WTC11 (cell line): ENCODE results near the gene TCAP. TPM values are rescaled to one million over a fixed set of nuclear protein-coding genes. Genes with fewer than 3 reads are reported as not detected.
A peak's percentile ranks its signal among the peaks of the same experiment; 100 is the strongest.

Experiments
- ATAC-seq: fragments of 200-7000 bp; cut with Tn5 transposase; 2 replicates; pipeline ENCODE4 v1.10.0; 2021; ENCODE audit warnings: mild to moderate bottlenecking, moderate library complexity
- CTCF ChIA-PET: fragments of 300-600 bp; sonication (Branson Sonifier 250); formaldehyde crosslinking; loops from one replicate; lab custom pipeline; 2021; ENCODE audit warnings: antibody characterized with exemption; lab: Charles Lee
- POLR2A ChIA-PET: fragments of 350-600 bp; sonication (Branson Sonifier 250); formaldehyde crosslinking; loops from one replicate; lab custom pipeline; 2021; ENCODE audit warnings: antibody characterized with exemption; lab: Charles Lee
- DNase-seq: peaks from one replicate; pipeline ENCODE4 v3.0.0; 2021; ENCODE audit warnings: low spot score
- H3K27ac Mint-ChIP-seq: 2 replicates; pipeline ENCODE4 v1.8.0; 2021; ENCODE audit warnings: mixed read lengths
- H3K27me3 Mint-ChIP-seq: 2 replicates; pipeline ENCODE4 v1.8.0; 2021; ENCODE audit warnings: low read depth, mild to moderate bottlenecking, moderate library complexity, mixed read lengths
- H3K36me3 Mint-ChIP-seq: 2 replicates; pipeline ENCODE4 v1.8.0; 2021; ENCODE audit warnings: mixed read lengths
- H3K4me1 Mint-ChIP-seq: 2 replicates; pipeline ENCODE4 v1.8.0; 2022; ENCODE audit warnings: mixed read lengths
- H3K4me3 Mint-ChIP-seq: 2 replicates; pipeline ENCODE4 v1.8.0; 2021; ENCODE audit warnings: mild to moderate bottlenecking, moderate library complexity, mixed read lengths
- H3K9me3 Mint-ChIP-seq: 2 replicates; pipeline ENCODE4 v1.8.0; 2021; ENCODE audit warnings: mixed read lengths
- CREB1 ChIP-seq: sonication (generic); formaldehyde crosslinking; IDR thresholded peaks from 2 replicates; pipeline ENCODE4 v1.8.0; 2023; ENCODE audit warnings: mild to moderate bottlenecking, missing genetic modification reagents
- OVOL2 ChIP-seq: fragments of 250-450 bp; sonication (Bioruptor Pico); IDR thresholded peaks from 2 replicates; pipeline ENCODE4 v1.9.0; 2021; ENCODE audit warnings: mild to moderate bottlenecking, borderline replicate concordance
- PRRX2 ChIP-seq: fragments of 250-450 bp; sonication (Bioruptor Pico); IDR thresholded peaks from 2 replicates; pipeline ENCODE4 v1.8.0; 2021; ENCODE audit warnings: mild to moderate bottlenecking
- RELA ChIP-seq: sonication (generic); formaldehyde crosslinking; IDR thresholded peaks from 2 replicates; pipeline ENCODE4 v1.8.1; 2022; ENCODE audit warnings: missing genetic modification reagents, mild to moderate bottlenecking, borderline replicate concordance
- SOX15 ChIP-seq: fragments of 250-450 bp; sonication (Bioruptor Pico); IDR thresholded peaks from 2 replicates; pipeline ENCODE4 v1.9.0; 2021; ENCODE audit warnings: mild to moderate bottlenecking
- SP1 ChIP-seq: sonication (generic); formaldehyde crosslinking; conservative IDR thresholded peaks from 2 replicates; pipeline ENCODE4 v1.8.1; 2022; ENCODE audit warnings: missing genetic modification reagents
- TEAD1 ChIP-seq: sonication (generic); formaldehyde crosslinking; IDR thresholded peaks from 2 replicates; pipeline ENCODE4 v1.8.0; 2022; ENCODE audit warnings: mild to moderate bottlenecking, missing genetic modification reagents
- ZNF121 ChIP-seq: sonication (generic); formaldehyde crosslinking; IDR thresholded peaks from 2 replicates; pipeline ENCODE4 v1.8.0; 2023; ENCODE audit warnings: missing genetic modification reagents
- ZNF396 ChIP-seq: fragments of 250-450 bp; sonication (Bioruptor Pico); IDR thresholded peaks from 2 replicates; pipeline ENCODE4 v1.8.0; 2021; ENCODE audit warnings: mild to moderate bottlenecking, moderate library complexity, borderline replicate concordance
- ZNF423 ChIP-seq: fragments of 250-450 bp; sonication (Bioruptor Pico); IDR thresholded peaks from 2 replicates; pipeline ENCODE4 v2.1.2; 2022; ENCODE audit warnings: mild to moderate bottlenecking, moderate library complexity
- total RNA-seq: library from RNA; stranded (reverse); gene quantifications from 3 replicates; pipeline ENCODE4 v1.2.3, GENCODE V29; 2021
- TF ChIP-seq, protein P1 (sequence below): sonication (generic); formaldehyde crosslinking; IDR thresholded peaks from 2 replicates; pipeline ENCODE4 v1.8.1; 2022; ENCODE audit warnings: mild to moderate bottlenecking, missing genetic modification reagents, moderate library complexity, borderline replicate concordance
- TF ChIP-seq, protein P2 (sequence below): sonication (generic); formaldehyde crosslinking; IDR thresholded peaks from 2 replicates; pipeline ENCODE4 v1.8.0; 2022; ENCODE audit warnings: mild to moderate bottlenecking, missing genetic modification reagents
- TF ChIP-seq, protein P3 (sequence below): sonication (generic); formaldehyde crosslinking; IDR thresholded peaks from 2 replicates; pipeline ENCODE4 v1.8.0; 2022; ENCODE audit warnings: missing genetic modification reagents
- TF ChIP-seq, protein P4 (sequence below): sonication (generic); formaldehyde crosslinking; IDR thresholded peaks from 2 replicates; pipeline ENCODE4 v1.8.1; 2022; ENCODE audit warnings: missing genetic modification reagents, borderline replicate concordance
- TF ChIP-seq, protein P5 (sequence below): sonication (generic); formaldehyde crosslinking; IDR thresholded peaks from 2 replicates; pipeline ENCODE4 v1.8.1; 2022; ENCODE audit warnings: mild to moderate bottlenecking, moderate library complexity, missing genetic modification reagents

The TCAP gene
- total RNA-seq, 1 experiment from 2014 or later, result 2.9 TPM

DNA sequence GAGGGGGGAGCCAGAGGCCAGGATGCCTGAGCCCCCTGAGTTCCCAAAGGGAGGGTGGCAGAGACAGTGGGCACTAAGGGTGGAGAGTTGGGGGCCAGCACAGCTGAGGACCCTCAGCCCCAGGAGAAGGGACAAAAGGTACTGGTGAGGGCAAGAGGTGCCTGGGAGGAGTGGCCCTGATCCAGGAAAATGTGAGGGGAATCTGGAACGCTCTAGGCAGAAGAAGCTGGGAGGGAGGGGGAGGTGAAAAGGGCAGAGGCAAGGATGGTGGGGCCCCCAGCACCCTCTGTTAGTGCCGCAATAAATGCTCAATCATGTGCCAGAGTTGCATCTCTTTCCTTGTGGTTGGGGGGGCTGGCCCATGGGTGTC, 1.1 kb downstream of the TCAP start (continued):
- TF ChIP-seq, protein P1, sequence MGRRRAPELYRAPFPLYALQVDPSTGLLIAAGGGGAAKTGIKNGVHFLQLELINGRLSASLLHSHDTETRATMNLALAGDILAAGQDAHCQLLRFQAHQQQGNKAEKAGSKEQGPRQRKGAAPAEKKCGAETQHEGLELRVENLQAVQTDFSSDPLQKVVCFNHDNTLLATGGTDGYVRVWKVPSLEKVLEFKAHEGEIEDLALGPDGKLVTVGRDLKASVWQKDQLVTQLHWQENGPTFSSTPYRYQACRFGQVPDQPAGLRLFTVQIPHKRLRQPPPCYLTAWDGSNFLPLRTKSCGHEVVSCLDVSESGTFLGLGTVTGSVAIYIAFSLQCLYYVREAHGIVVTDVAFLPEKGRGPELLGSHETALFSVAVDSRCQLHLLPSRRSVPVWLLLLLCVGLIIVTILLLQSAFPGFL (CRISPR knock-in tag), result no peak

DNA sequence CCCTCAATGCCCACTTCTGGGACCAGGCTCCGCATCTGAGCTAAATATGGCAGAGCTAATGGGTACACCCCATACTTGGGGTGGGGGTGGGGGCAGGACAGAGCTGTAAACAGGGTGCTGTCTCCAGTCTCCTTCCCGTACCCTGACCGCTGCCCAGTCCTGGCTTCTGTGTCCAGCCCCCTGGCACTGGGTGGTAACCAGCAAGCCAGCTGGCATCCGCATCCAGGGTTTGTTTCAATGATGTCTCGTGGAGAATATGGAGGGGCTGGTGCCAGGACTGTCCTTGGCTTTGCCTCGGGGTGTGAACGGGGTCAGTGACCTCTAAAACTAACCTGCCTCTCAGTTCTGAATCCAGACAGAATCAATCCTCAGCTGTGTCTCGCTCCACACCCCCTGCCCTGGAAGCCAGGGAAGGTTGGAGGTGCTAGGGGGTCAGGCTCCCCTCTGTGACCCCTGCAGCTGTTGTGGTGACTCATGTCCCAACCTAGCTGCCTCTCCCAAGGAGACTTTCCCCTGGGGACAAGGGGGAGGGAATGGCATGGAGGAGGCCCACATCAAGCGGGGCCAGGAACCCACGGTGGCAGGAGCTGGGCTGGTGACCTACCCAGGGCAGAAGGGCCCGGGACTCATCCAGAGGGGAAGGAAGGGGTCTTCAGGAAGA, 1.6 kb downstream of the TCAP start:
- ATAC-seq (no peak), DNase-seq (no peak)
- CTCF ChIA-PET, result interaction anchor here (0.7 to 18.0 kb wide), 14 partner anchors 12 to 119 kb away, joined by 3 to 876 read pairs (median 4); partner anchors contain the start of genes ERBB2, MIEN1 and PPP1R1B
- POLR2A ChIA-PET, result interaction anchor here (0.7 to 1.1 kb wide), 3 partner anchors 14 to 29 kb away, joined by 3 to 4 read pairs (median 3); no protein-coding TSS in a partner anchor
- Mint-ChIP-seq H3K36me3 (no peaks in the 10 kb centered on the region), H3K9me3 (no peaks in the 10 kb centered on the region), H3K27ac (no peak overlapping the region), H3K4me3 (peak overlapping the region; percentile 71), H3K4me1 (peaks cover 51% of the 10 kb centered on the region), H3K27me3 (peaks cover 44% of the 10 kb centered on the region)
- TF ChIP-seq ZNF121 (CRISPR knock-in tag) (no peak), TEAD1 (CRISPR knock-in tag) (no peak), ZNF423 (CRISPR knock-in tag) (0 out of 2 replicates have a peak, but pooled peaks have one; percentile 19), ZNF396 (CRISPR knock-in tag) (no peak)

DNA sequence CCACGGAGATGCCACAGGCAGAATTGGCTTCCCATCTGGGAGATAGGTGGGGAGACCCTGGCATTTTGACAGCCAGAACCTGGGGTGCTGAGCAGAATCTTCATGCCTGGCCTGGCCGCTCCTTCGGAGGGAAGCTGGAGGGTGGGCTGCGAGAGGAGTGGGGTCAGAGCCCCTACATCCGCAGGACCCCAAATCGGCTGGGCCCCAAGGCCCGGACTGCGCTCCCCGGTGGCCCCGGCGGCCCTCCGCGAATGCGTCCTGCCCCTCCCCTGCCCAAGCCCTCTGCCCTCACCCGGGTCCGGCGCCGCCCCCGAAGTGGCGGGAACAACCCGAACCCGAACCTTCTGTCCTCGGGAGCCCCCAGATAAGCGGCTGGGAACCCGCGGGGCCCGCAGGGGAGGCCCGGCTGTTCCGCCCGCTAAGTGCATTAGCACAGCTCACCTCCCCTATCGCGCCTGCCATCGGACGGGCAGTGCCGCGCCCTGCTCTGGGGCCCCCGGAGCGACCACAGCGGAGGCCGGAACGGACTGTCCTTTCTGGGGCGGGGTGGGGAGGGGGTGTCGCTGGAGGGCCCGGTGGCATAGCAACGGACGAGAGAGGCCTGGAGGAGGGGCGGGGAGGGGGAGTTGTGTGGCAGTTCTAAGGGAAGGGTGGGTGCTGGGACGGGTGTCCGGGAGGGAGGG, 2.3 kb downstream of the TCAP start:
- Mint-ChIP-seq H3K36me3 (no peaks in the 10 kb centered on the region), H3K4me3 (peak overlapping the region; percentile 71), H3K27ac (no peak overlapping the region), H3K27me3 (peaks cover 47% of the 10 kb centered on the region), H3K9me3 (no peaks in the 10 kb centered on the region), H3K4me1 (peaks cover 56% of the 10 kb centered on the region)
- TF ChIP-seq CREB1 (CRISPR knock-in tag) (no peak), OVOL2 (CRISPR knock-in tag) (no peak), SP1 (CRISPR knock-in tag) (no peak), PRRX2 (no peak), SOX15 (CRISPR knock-in tag) (no peak), ZNF423 (CRISPR knock-in tag) (peak; percentile 45), RELA (CRISPR knock-in tag) (0 out of 2 replicates have a peak, but pooled peaks have one; percentile 14)
- TF ChIP-seq, protein P2, sequence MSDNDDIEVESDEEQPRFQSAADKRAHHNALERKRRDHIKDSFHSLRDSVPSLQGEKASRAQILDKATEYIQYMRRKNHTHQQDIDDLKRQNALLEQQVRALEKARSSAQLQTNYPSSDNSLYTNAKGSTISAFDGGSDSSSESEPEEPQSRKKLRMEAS (CRISPR knock-in tag), result no peak
- TF ChIP-seq, protein P1 (CRISPR knock-in tag), result no peak
- TF ChIP-seq, protein P3, sequence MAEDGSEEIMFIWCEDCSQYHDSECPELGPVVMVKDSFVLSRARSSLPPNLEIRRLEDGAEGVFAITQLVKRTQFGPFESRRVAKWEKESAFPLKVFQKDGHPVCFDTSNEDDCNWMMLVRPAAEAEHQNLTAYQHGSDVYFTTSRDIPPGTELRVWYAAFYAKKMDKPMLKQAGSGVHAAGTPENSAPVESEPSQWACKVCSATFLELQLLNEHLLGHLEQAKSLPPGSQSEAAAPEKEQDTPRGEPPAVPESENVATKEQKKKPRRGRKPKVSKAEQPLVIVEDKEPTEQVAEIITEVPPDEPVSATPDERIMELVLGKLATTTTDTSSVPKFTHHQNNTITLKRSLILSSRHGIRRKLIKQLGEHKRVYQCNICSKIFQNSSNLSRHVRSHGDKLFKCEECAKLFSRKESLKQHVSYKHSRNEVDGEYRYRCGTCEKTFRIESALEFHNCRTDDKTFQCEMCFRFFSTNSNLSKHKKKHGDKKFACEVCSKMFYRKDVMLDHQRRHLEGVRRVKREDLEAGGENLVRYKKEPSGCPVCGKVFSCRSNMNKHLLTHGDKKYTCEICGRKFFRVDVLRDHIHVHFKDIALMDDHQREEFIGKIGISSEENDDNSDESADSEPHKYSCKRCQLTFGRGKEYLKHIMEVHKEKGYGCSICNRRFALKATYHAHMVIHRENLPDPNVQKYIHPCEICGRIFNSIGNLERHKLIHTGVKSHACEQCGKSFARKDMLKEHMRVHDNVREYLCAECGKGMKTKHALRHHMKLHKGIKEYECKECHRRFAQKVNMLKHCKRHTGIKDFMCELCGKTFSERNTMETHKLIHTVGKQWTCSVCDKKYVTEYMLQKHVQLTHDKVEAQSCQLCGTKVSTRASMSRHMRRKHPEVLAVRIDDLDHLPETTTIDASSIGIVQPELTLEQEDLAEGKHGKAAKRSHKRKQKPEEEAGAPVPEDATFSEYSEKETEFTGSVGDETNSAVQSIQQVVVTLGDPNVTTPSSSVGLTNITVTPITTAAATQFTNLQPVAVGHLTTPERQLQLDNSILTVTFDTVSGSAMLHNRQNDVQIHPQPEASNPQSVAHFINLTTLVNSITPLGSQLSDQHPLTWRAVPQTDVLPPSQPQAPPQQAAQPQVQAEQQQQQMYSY (CRISPR knock-in tag), result no peak
- TF ChIP-seq, protein P4, sequence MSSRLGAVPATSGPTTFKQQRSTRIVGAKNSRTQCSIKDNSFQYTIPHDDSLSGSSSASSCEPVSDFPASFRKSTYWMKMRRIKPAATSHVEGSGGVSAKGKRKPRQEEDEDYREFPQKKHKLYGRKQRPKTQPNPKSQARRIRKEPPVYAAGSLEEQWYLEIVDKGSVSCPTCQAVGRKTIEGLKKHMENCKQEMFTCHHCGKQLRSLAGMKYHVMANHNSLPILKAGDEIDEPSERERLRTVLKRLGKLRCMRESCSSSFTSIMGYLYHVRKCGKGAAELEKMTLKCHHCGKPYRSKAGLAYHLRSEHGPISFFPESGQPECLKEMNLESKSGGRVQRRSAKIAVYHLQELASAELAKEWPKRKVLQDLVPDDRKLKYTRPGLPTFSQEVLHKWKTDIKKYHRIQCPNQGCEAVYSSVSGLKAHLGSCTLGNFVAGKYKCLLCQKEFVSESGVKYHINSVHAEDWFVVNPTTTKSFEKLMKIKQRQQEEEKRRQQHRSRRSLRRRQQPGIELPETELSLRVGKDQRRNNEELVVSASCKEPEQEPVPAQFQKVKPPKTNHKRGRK, result no peak
- TF ChIP-seq, protein P5, sequence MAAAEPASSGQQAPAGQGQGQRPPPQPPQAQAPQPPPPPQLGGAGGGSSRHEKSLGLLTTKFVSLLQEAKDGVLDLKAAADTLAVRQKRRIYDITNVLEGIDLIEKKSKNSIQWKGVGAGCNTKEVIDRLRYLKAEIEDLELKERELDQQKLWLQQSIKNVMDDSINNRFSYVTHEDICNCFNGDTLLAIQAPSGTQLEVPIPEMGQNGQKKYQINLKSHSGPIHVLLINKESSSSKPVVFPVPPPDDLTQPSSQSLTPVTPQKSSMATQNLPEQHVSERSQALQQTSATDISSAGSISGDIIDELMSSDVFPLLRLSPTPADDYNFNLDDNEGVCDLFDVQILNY (CRISPR knock-in tag), result no peak
- DNase-seq (peak; percentile 25), ATAC-seq (no peak)
- ChIA-PET CTCF (interaction anchor here (0.7 to 18.0 kb wide), 9 partner anchors 11 to 346 kb away, joined by 3 to 876 read pairs (median 4); partner anchors contain the start of genes ERBB2, MIEN1 and PPP1R1B), POLR2A (interaction anchor here (0.9 to 1.1 kb wide), 2 partner anchors 15 to 22 kb away, joined by 3 to 4 read pairs; no protein-coding TSS in a partner anchor)
